Ovary (tissue), 3 donors: ENCODE measurements around the gene SALL4.

ENCODE experiments used
- CTCF ChIP-seq, 3 donors: fragments of 450-650 bp in 2 of 3; fragments of 200-600 bp in 1 of 3; IDR thresholded peaks; one replicate each; pipeline versions ENCODE4 v1.5.1 to v1.8.0; 2016 to 2022; ENCODE audit warnings: antibody characterized with exemption in 3 of 3, mild to moderate bottlenecking in 1 of 3
- POLR2A ChIP-seq: fragments of 450-650 bp; IDR thresholded peaks from one replicate; pipeline ENCODE4 v1.6.1; 2017; ENCODE audit warnings: antibody characterized with exemption, mild to moderate bottlenecking, moderate library complexity
- donor health status: DM: no; HTN: no; CAD: no.

GRCh38 chr20:51802170-51802751 lies at the start of gene SALL4:
- TF ChIP-seq CTCF (IDR thresholded peaks at IDR 0.05), result no peak
- TF ChIP-seq POLR2A, result no peak
